DND-41 (cell line): ENCODE data around the gene PIEZO2.

Experiments used
- ATAC-seq: fragments of 200-7000 bp; cut with Tn5 transposase; 3 replicates; pipeline ENCODE4 v1.9.1; 2021; ENCODE audit warnings: low read depth; ENCODE audit not compliant: insufficient read depth
- DNase-seq: peaks from one replicate; pipeline ENCODE4 v3.0.0-alpha.2; 2020
- H2AFZ ChIP-seq: 2 replicates; pipeline ENCODE4 v1.6.0; 2012; ENCODE audit warnings: low read depth, low read length
- H3K27ac ChIP-seq: 2 replicates; pipeline ENCODE4 v1.5.1; 2012; ENCODE audit warnings: low read length, inconsistent platforms
- H3K27me3 ChIP-seq: fragments of 200-600 bp; sonication (generic); 2 replicates; pipeline ENCODE4 v1.6.0; 2012; ENCODE audit warnings: low read length, mild to moderate bottlenecking, inconsistent platforms; ENCODE audit not compliant: insufficient read depth, poor library complexity
- H3K36me3 ChIP-seq: 2 replicates; pipeline ENCODE4 v1.5.1; 2012; ENCODE audit warnings: low read length, inconsistent platforms; ENCODE audit not compliant: insufficient read depth
- H3K4me1 ChIP-seq: 2 replicates; pipeline ENCODE4 v1.5.1; 2012; ENCODE audit warnings: mild to moderate bottlenecking, low read length; ENCODE audit not compliant: insufficient read depth
- H3K4me2 ChIP-seq: 2 replicates; pipeline ENCODE4 v1.6.0; 2012; ENCODE audit warnings: mild to moderate bottlenecking, moderate library complexity, low read length, inconsistent platforms; ENCODE audit not compliant: insufficient read depth
- H3K4me3 ChIP-seq, 2 experiments: fragments of 200-600 bp in 1 of 2; shearing (Covaris generic) in 1 of 2; 2 replicates each; pipeline ENCODE4 v1.5.1; 2012 to 2016; ENCODE audit warnings: inconsistent platforms in 2 of 2, low read length in 2 of 2, mild to moderate bottlenecking in 2 of 2, low read depth in 1 of 2, moderate library complexity in 1 of 2
- H3K79me2 ChIP-seq: 2 replicates; pipeline ENCODE4 v1.6.0; 2012; ENCODE audit warnings: low read length, inconsistent platforms; ENCODE audit not compliant: insufficient read depth
- H3K9ac ChIP-seq: 2 replicates; pipeline ENCODE4 v1.6.0; 2012; ENCODE audit warnings: low read depth, mild to moderate bottlenecking, inconsistent platforms, low read length, moderate library complexity
- H3K9me3 ChIP-seq: 2 replicates; pipeline ENCODE4 v1.5.1; 2012; ENCODE audit warnings: low read length, moderate library complexity, mild to moderate bottlenecking, inconsistent platforms; ENCODE audit not compliant: insufficient read depth, severe bottlenecking
- H4K20me1 ChIP-seq: 2 replicates; pipeline ENCODE4 v1.6.0; 2012; ENCODE audit warnings: low read length; ENCODE audit not compliant: insufficient read depth
- EZH2 ChIP-seq: IDR thresholded peaks from 3 replicates; pipeline ENCODE4 v1.6.1; 2012; ENCODE audit warnings: borderline replicate concordance, low read depth, mild to moderate bottlenecking, moderate library complexity, low read length, inconsistent platforms; ENCODE audit not compliant: severe bottlenecking
- TF ChIP-seq, protein P1 (sequence below): IDR thresholded peaks from 2 replicates; pipeline ENCODE4 v1.5.1; 2012; ENCODE audit warnings: borderline replicate concordance, low read length, moderate library complexity, mild to moderate bottlenecking; ENCODE audit not compliant: poor library complexity, severe bottlenecking; ENCODE audit errors: extremely low read depth

Gene PIEZO2

DNA sequence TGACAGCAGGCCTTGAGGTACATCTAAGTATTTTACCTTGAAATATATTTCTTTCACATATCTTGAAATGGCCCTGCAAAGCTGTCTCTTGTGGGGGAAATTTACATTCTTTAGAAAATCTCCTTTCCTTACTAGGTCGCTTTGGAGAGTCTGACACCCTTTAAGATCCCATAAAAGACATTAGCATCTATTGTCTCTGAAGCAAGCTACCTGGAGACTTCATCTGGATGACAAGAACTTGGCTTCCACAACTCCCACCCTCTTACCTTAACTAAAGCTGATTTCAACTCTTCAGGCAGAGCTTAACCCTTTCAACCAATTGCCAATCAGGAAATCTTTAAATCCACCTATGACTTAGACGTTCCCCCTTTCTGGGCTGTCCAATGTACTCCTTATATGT lies 219.3 kb downstream of the PIEZO2 start:
- Histone ChIP-seq H3K9me3 (no peaks in the 10 kb centered on the region), H3K36me3 (no peaks in the 10 kb centered on the region), H2AFZ (no peak overlapping the region), H3K4me1 (no peaks in the 10 kb centered on the region), H3K27ac (no peak overlapping the region), H3K27me3 (no peaks in the 10 kb centered on the region), H3K4me2 (no peak overlapping the region), H3K4me3 (no peak overlapping the region), H3K79me2 (no peaks in the 10 kb centered on the region), H3K9ac (no peak overlapping the region), H4K20me1 (no peaks in the 10 kb centered on the region)
- DNase-seq (no peak), ATAC-seq (no peak)
- no peak for TF ChIP-seq EZH2
- TF ChIP-seq, protein P1, sequence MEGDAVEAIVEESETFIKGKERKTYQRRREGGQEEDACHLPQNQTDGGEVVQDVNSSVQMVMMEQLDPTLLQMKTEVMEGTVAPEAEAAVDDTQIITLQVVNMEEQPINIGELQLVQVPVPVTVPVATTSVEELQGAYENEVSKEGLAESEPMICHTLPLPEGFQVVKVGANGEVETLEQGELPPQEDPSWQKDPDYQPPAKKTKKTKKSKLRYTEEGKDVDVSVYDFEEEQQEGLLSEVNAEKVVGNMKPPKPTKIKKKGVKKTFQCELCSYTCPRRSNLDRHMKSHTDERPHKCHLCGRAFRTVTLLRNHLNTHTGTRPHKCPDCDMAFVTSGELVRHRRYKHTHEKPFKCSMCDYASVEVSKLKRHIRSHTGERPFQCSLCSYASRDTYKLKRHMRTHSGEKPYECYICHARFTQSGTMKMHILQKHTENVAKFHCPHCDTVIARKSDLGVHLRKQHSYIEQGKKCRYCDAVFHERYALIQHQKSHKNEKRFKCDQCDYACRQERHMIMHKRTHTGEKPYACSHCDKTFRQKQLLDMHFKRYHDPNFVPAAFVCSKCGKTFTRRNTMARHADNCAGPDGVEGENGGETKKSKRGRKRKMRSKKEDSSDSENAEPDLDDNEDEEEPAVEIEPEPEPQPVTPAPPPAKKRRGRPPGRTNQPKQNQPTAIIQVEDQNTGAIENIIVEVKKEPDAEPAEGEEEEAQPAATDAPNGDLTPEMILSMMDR: no peak

DNA sequence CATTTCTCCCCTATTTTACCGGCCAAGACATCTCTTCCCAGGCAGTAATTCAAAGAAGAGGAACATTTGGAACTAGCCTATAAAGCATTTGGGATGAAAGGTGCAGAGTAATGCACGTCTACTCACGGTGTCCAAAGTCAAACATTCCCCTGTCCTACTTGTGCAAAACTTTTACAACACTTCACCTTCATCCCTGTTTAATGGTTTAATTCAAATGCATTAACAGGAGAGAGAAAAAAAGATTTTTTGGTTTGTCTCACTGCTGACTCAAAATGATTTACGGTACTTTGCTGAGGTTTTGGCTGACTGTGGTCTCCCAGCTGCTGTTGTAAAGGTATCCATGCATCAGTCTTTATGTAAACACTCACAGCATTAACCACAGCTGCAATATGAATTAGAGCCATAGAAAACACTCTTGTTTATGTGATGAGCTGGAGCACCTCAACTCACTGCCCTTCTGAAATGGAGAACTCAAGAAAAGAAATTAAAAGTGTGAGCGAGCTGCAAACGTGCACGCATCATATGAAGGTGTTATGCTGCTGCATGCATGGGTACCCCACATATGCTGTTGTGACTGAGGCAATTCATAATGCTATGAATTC lies 220.5 kb downstream of the PIEZO2 start:
- H3K79me2 ChIP-seq: no peaks in the 10 kb centered on the region
- H3K4me2 ChIP-seq: no peak overlapping the region
- no peaks in the 10 kb centered on the region for H3K4me1 ChIP-seq
- no peaks in the 10 kb centered on the region for H4K20me1 ChIP-seq
- no peaks in the 10 kb centered on the region for H3K27me3 ChIP-seq
- no peaks in the 10 kb centered on the region for H3K9me3 ChIP-seq
- no peak for DNase-seq
- no peak overlapping the region for H3K4me3 ChIP-seq
- no peak overlapping the region for H2AFZ ChIP-seq
- ATAC-seq: no peak
- H3K9ac ChIP-seq: no peak overlapping the region
- no peak overlapping the region for H3K27ac ChIP-seq
- no peaks in the 10 kb centered on the region for H3K36me3 ChIP-seq
- no peak for TF ChIP-seq EZH2
- TF ChIP-seq, protein P1: no peak

DNA sequence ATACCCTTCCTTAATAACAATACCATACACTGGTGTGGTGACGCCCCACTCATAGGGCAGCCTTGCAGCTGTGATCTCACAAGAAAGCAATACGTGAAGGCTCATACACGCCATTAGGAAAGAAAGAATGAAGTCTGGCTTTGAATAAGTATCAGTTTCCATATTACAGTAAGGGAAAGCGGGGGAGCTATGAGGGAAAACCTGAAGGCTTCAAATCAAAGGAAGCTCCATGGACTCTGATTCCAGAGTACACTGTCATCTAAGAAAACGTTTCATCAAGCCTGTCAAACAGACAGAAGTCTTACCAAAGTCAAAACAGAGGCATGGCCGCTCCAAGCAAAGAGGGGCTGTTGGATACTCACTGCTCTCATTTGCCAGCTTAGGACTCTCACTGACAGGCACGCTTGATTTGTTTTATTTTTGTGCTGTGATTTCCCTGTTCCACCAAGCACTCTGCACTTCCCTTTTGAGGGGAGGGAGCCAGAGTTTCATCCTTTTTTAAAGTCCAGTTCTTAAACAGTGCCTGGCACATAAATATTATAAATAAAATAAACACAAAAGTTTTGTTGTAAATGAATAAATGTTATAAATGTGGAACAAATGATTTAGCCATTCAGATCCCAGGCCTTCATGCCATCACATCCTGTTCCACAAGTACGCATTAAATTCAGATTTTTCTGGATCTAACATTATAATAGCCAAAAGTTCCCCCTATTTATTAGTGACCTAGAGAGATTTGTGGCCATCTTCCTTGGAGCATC lies 221.2 kb downstream of the PIEZO2 start:
- no peak for ATAC-seq
- no peak overlapping the region for H3K4me2 ChIP-seq

More for the DNA sequence above, 221.2 kb downstream of the PIEZO2 start:
- no peaks in the 10 kb centered on the region for H3K9me3 ChIP-seq
- no peaks in the 10 kb centered on the region for H3K27me3 ChIP-seq
- H4K20me1 ChIP-seq: no peaks in the 10 kb centered on the region
- TF ChIP-seq, protein P1: no peak
- no peak for TF ChIP-seq EZH2
- H3K79me2 ChIP-seq: no peaks in the 10 kb centered on the region
- no peaks in the 10 kb centered on the region for H3K4me1 ChIP-seq
- H2AFZ ChIP-seq: no peak overlapping the region
- H3K9ac ChIP-seq: no peak overlapping the region
- no peak for DNase-seq
- H3K4me3 ChIP-seq: no peak overlapping the region
- no peaks in the 10 kb centered on the region for H3K36me3 ChIP-seq
- H3K27ac ChIP-seq: no peak overlapping the region
